Posterior vena cava (tissue), 2 donors: ENCODE results near the gene B3GALT4. TPM values are rescaled to one million over a fixed set of nuclear protein-coding genes. Genes with fewer than 3 reads are reported as not detected.
"Not testable (repeated sequence)": the region's sequence is repeated elsewhere in the genome, so short reads cannot be mapped to it uniquely, and the experiment has no call there.

Experiments used
- DNase-seq: peaks from one replicate; pipeline ENCODE4 v3.0.0-alpha.2; 2020; ENCODE audit warnings: low spot score
- intact Hi-C, 2 donors: fragments of 100-400 bp; cut with DNase I; formaldehyde crosslinking; loops; one replicate each; pipeline versions ENCODE4 v1.14.1 to v1.14.2; 2022 to 2023
- total RNA-seq, 2 donors: library from RNA; stranded (reverse); fragmentation: NEBNext Ultra II Directional; extraction: Animal tissue kit (Norgen Biotek cat#: 25700); gene quantifications; one replicate each; pipeline ENCODE4 v1.2.1, GENCODE V29; 2021
- donor health status: DM: yes; HTN: yes; CAD: no.
- donor health status: DM: yes; HTN: yes; CAD: no.

The B3GALT4 gene
- total RNA-seq, 2 donors from 2014 or later = 9.5 to 14.1 TPM

GRCh38 chr6:33264015-33264414, 12.9 kb upstream of the B3GALT4 start:
- intact Hi-C loops = no loop called here

DNA sequence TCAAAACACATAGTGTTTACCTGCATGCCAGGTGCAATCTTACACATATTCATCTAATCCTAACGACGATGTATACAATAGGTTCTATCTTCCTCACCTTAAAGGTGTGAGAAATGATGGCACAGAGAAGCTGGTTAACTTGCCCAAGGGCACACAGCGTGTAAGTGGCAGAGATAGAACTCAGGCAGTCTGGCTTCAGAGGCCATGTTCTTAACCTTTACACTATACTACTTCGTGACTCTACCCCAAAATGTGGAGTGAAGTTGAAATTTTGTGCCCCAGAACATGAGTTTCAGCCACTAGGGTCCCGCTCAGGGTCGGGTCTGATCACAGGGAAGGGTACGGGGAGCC, 5.8 kb upstream of the B3GALT4 start:
- DNase-seq = no peak
- intact Hi-C loops = no loop called here

More at GRCh38 chr6:33264015-33264414, 12.9 kb upstream of the B3GALT4 start:
- no peak for DNase-seq

DNA sequence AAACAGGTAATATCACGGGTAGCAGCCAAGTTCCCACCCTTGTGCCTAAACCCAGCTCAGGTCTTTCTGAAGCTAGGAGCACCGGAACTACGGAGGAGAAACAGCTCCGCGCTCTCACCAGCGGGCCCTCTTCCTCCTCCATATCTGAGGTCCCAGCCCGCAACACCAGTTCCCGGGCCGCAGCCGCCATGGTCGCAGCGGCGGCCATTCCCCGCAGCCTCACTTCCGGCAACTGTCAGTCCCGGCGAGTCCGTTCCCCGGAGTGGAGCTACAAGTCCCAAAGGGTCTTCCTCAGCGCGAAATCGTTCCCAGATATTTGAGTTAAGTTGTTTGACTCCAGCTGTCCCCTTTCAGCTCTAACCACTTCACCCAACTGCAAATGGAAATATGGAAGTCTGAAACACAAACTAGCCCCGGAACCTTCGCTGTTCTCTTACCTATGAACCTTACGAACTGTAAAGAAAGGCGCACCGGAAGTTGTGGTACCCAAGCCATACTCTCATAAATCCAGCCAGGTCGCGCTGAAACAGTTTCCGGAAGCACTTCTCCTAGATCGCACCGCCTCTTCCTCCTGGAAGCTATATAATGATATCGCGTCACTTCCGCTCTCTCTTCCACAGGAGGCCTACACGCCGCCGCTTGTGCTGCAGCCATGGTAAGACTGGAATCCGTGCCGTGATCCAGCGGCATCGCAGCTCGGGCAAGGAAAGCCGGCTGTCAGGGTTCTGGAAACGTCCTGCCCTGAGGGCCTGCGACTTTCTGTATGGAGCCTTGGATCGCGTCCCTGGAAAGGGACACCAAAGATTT, 5.3 kb upstream of the B3GALT4 start, which contains the start of the genes RPS18 and VPS52:
Gene RPS18, plus strand, starts transcription at position 608 of the 807 bp plus-strand sequence. Its CDS starts 45 bp downstream, at position 653.
Gene VPS52, minus strand, starts transcription at position 409 of the 807 bp plus-strand sequence. Its CDS starts 201 bp downstream, at position 208.
- intact Hi-C loops = no loop called here
- peak; percentile 97 for DNase-seq

DNA sequence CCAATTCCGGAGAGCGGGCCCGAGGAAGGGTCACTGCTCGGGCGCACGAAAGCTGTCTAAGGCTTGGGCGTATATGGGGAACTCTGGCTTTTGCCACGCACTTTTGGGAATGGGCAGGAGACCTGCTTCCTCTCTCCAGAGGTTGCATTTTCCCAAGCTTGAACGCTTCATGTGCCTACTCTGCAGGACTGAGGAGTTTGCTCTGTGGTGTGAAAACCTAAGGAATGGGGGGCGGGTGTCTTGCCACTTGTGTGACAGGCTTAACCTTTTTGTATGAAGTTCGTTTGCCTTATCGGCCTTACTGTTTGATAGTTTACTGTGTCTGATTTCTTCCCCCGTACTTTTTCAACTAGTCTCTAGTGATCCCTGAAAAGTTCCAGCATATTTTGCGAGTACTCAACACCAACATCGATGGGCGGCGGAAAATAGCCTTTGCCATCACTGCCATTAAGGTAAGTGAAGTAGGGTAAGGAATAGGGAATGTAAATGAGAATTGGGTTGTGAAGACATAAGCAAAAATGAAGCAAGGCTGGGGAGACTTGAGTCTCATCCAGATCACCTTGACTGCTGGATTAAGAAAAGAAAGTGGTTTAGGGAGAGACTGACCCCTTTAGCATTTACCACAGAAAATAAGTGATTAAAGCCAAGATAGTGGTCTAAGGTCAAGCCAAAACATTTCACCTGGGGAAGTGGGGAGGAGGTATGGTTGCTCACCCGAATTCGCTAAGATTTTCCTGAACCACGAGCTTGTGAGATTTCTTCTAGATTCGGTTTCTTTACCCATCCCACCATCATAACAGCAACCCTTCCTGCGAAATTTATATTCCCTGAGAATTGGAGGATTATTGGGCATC, 4.4 kb upstream of the B3GALT4 start:
- intact Hi-C loops = no loop called here
- DNase-seq = no peak

DNA sequence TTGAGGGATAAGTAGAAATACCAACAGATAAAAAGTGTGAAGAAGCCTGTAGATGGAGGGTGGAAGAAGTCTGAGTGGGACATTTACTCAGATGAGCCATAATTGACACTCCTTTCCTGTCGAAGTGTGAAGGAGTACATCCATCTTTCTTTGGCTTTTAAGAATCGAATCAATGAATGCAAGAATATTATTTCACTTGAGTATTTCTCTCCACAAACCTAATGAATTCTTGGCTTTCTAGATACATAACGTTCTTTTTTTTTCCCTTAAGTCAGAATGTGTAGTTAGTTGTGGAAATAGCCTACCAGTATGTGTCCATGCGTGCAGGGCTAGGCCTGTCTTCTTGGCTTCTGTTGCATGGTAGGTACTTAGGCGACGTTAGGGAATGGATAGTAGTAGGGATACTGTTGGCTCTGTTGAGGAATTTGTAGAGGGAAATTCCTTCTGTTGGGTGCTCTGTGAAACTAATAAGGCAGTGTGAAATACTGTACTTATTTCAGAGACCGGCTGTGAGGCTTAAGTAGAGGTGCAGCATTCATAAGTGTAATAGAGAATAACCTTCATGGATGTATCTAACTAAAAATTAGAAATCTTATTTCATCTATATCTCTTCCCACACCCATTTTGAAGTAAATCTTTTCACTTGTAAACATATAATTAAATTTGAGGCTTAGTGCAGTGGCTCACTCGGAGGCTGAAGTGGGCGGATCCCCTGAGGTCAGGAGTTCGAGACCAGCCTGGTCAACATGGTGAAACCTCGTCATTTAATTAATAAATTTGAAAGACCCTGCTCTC, 3.6 kb upstream of the B3GALT4 start:
- no peak for DNase-seq
- intact Hi-C loops = no loop called here

DNA sequence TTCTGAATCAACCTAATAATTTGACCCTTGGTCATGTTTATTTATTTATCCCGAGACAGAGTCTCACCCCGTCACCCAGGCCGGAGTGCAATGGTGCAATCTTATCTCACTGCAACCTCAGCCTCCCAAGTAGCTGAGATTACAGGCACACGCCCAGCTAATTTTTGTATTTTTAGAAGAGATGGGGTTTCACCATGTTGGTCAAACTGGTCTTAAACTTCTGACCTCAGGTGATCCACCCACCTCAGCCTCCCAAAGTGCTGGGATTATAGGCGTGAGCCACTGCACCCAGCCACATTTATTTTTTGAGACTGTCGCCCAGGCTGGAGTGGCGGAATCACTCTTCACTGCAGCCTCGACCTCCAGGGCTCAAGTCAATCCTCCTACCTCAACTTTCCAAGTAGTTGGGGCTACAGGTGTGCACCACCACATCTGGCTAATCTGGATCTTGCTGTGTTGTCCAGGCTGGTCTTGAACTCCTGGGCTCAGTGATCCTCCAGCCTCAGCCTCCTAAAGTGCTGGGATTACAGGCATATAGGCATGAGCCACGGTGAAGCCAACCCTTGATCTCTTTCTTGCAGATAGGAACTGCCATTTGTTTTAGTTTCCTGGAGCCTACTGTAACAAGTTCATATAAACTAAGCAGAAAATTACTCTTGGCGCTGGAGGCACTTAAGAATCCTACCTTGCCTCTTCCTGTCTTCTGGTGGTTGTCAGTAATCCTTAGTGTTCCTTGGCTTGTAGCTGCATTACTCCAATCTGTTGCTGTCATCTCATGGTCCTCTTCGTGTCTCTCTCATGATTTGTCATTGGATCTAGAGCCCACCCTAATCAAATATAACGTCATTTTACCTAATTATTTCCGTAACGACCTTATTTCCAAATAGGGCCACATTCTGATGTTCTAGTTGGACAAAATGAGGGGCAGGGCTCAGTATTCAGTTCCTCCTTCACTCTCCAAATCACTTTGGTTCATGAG, 2.7 kb upstream of the B3GALT4 start:
- no peak for DNase-seq
- intact Hi-C loops = no loop called here

GRCh38 chr6:33275795-33276580, 935 bp upstream of the B3GALT4 start:
- intact Hi-C loops, DNase-seq: not testable (repeated sequence)

- intact Hi-C loops = no loop called here
- no peak for DNase-seq
These were observed 401 bp upstream of the B3GALT4 start for GRCh38 chr6:33276581-33276863.

- DNase-seq = no peak
- intact Hi-C loops = no loop called here
These were observed 904 bp downstream of the B3GALT4 start for GRCh38 chr6:33277663-33278391.

- no peak for DNase-seq
- intact Hi-C loops = no loop called here
These were observed 1.4 kb downstream of the B3GALT4 start for GRCh38 chr6:33278392-33278741.

DNA sequence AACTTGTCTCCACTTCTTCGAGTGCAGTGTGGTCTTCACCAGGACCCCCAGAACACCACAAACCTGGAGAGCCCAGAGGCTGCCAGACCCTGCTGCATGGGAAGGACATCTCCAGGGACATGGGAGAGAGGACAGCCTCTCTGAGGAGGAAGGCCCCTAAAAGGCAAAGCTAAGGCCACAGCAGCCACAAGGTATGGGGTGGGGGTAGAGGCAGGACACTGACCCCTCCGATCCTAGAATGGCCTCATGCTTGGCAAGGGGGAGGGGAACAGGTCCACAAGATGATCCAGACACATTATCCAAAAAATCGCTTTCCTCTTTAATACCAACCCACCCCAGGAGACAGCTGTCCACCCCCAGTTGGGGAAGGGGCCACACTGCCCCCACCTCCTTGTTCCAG, 1.9 kb downstream of the B3GALT4 start:
- intact Hi-C loops = no loop called here
- DNase-seq = no peak

- intact Hi-C loops = no loop called here
These were observed 2.4 kb downstream of the B3GALT4 start for GRCh38 chr6:33279257-33279695.

DNA sequence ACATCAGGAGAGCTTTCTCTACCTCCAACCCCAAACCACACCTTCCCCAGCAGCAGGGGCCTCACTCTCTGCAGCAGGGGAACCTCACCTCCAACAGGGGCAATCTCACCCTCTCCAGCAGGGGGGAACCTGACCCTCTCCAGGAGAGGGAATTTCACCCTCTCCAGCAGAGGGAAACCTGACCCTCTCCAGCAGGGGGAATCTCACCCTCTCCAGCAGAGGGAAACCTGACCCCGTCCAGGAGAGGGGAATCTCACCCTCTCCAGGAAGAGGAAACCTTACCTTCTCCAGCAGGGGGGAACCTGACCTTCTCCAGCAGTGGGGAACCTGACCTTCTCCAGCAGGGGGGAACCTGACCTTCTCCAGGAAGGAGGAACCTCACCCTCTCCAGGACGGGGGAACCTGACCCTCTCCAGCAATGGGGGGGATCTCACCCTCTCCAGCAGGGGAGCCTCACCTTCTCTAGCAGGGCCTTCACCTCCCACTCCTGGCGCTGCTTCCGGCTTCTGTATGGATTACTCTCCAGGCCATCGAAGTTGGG, 3.1 kb downstream of the B3GALT4 start:
- DNase-seq = no peak
- intact Hi-C loops = no loop called here

More at GRCh38 chr6:33279257-33279695, 2.4 kb downstream of the B3GALT4 start:
- DNase-seq = no peak

- intact Hi-C loops = no loop called here
- DNase-seq = no peak
These were observed 3.6 kb downstream of the B3GALT4 start for GRCh38 chr6:33280539-33280938.

DNA sequence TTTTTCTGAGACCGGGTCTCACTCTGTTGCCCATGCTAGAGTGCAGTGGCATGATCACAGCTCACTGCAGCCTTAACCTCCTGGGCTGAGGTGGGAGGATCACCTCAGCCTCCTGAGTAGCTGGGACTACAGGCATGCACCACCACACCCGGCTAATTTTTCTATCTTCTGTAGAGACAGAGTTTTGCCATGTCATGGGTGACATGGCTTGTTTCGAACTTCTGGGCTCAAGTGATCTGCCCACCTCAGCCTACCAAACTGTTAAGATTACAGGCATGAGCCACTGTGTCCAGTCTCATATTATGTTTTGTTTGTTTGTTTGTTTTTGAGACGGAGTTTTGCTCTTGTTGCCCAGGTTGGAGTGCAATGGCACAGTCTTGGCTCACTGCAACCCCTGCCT, 8.3 kb downstream of the B3GALT4 start:
- intact Hi-C loops, DNase-seq: not testable (repeated sequence)

DNA sequence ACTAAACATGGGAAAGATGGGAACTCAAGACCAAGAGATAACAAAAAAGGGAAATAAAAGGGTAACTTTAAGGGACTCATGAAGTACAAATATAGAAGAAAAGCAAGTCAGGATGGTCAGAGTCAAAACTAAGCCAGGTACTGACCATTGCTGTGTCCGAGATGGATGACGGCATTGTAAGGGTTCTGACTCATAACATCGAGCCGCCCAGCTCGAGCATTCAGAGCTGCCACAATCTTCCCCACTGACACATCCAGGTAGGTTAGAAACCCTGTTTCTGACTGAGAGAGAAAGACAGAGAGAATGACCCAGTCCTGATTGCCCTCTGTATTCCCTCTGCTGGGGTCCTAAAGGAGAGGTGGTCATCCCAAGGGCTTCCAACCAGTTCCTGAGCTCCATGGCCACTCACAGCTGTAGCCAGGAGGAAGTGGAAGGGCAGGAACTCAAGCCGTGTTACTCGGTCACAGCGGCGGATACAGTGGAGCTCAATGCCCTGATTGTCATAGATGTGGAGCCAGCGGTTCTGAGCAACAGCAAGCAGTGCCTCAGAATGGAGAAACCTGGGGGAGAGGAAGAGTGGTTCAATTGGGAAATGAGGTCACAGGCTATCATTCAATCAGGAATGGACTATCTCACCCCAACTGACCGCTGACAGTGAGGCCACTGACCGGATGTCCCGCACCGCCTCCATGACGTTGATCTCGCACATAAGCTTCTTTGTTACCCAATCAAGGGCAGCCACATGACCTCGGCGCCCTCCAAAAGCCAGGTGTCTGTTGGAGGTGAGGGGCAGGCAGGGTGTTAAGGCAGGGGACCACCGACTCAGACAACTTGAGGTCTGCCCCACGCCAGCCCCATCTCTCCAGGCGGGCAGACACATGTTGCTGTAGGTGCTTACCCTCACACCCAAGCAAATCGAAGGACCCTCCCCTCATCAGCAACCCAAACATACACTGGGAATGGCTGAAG, 10.3 kb downstream of the B3GALT4 start:
- intact Hi-C loops = no loop called here
- DNase-seq = no peak
